HepG2 (cell line): Measurements from ENCODE around the gene HSF4. TPM values are rescaled to one million over a fixed set of nuclear protein-coding genes. Genes with fewer than 3 reads are reported as not detected.

Source experiments
- DR1 ChIP-seq: sonication (generic); formaldehyde crosslinking; IDR thresholded peaks from 2 replicates; pipeline ENCODE4 v1.8.0; 2021; ENCODE audit warnings: mild to moderate bottlenecking, missing genetic modification reagents, inconsistent platforms
- FOXK2 ChIP-seq: fragments of 450-650 bp; IDR thresholded peaks from 2 replicates; pipeline ENCODE4 v1.6.1; 2016
- FOXM1 ChIP-seq: sonication (generic); formaldehyde crosslinking; IDR thresholded peaks from 2 replicates; pipeline ENCODE4 v1.5.0; 2020; ENCODE audit warnings: missing genetic modification reagents
- HNF1B ChIP-seq: sonication (generic); formaldehyde crosslinking; IDR thresholded peaks from 2 replicates; pipeline ENCODE4 v1.5.1; 2020; ENCODE audit warnings: mild to moderate bottlenecking, moderate library complexity, missing genetic modification reagents
- NCOA5 ChIP-seq: sonication (generic); formaldehyde crosslinking; IDR thresholded peaks from 2 replicates; pipeline ENCODE4 v1.4.0; 2020; ENCODE audit warnings: missing genetic modification reagents
- PHF8 ChIP-seq: sonication (generic); formaldehyde crosslinking; IDR thresholded peaks from 2 replicates; pipeline ENCODE4 v1.5.0; 2020; ENCODE audit warnings: missing genetic modification reagents
- REXO4 ChIP-seq: sonication (generic); formaldehyde crosslinking; IDR thresholded peaks from 2 replicates; pipeline ENCODE4 v1.8.0; 2022; ENCODE audit warnings: missing genetic modification reagents, mild to moderate bottlenecking, borderline replicate concordance
- RFXAP ChIP-seq: sonication (generic); formaldehyde crosslinking; IDR thresholded peaks from 2 replicates; pipeline ENCODE4 v1.4.0; 2020; ENCODE audit warnings: missing genetic modification reagents, borderline replicate concordance
- SIX1 ChIP-seq: sonication (generic); formaldehyde crosslinking; IDR thresholded peaks from 2 replicates; pipeline ENCODE4 v1.4.0; 2020; ENCODE audit warnings: missing genetic modification reagents, borderline replicate concordance
- SNAPC2 ChIP-seq: sonication (generic); formaldehyde crosslinking; IDR thresholded peaks from 2 replicates; pipeline ENCODE4 v1.8.1; 2022; ENCODE audit warnings: mild to moderate bottlenecking, missing genetic modification reagents
- SRY ChIP-seq: sonication (generic); formaldehyde crosslinking; IDR thresholded peaks from 2 replicates; pipeline ENCODE4 v1.8.0; 2022; ENCODE audit warnings: mild to moderate bottlenecking, missing genetic modification reagents
- TAF1 ChIP-seq: sonication (generic); formaldehyde crosslinking; IDR thresholded peaks from 2 replicates; pipeline ENCODE4 v1.4.0; 2020; ENCODE audit warnings: missing genetic modification reagents
- TCF7 ChIP-seq: sonication (generic); IDR thresholded peaks from 2 replicates; pipeline ENCODE4 v1.6.1; 2016; ENCODE audit warnings: antibody characterized with exemption, low read depth
- TFDP2 ChIP-seq: sonication (generic); formaldehyde crosslinking; IDR thresholded peaks from 2 replicates; pipeline ENCODE4 v1.4.0; 2020; ENCODE audit warnings: missing genetic modification reagents
- ZBTB39 ChIP-seq: sonication (generic); formaldehyde crosslinking; IDR thresholded peaks from 2 replicates; pipeline ENCODE4 v1.5.0; 2020; ENCODE audit warnings: missing genetic modification reagents
- ZFP90 ChIP-seq: sonication (generic); formaldehyde crosslinking; IDR thresholded peaks from 2 replicates; pipeline ENCODE4 v1.8.0; 2022; ENCODE audit warnings: missing genetic modification reagents, mild to moderate bottlenecking, inconsistent platforms, borderline replicate concordance
- ZKSCAN1 ChIP-seq: fragments of 150-350 bp; IDR thresholded peaks from 2 replicates; pipeline ENCODE4 v1.6.1; 2014; ENCODE audit warnings: low read length
- ZMYM2 ChIP-seq: sonication (generic); formaldehyde crosslinking; IDR thresholded peaks from 2 replicates; pipeline ENCODE4 v1.8.0; 2022; ENCODE audit warnings: mild to moderate bottlenecking, missing genetic modification reagents
- ZNF143 ChIP-seq: sonication (generic); formaldehyde crosslinking; IDR thresholded peaks from 2 replicates; pipeline ENCODE4 v1.4.0; 2020; ENCODE audit warnings: missing genetic modification reagents
- ZNF496 ChIP-seq: sonication (generic); formaldehyde crosslinking; IDR thresholded peaks from 2 replicates; pipeline ENCODE4 v1.8.1; 2023; ENCODE audit warnings: mild to moderate bottlenecking, moderate library complexity, missing genetic modification reagents; ENCODE audit not compliant: insufficient replicate concordance
- ZNF550 ChIP-seq: sonication (generic); formaldehyde crosslinking; IDR thresholded peaks from 2 replicates; pipeline ENCODE4 v1.4.0; 2020; ENCODE audit warnings: mild to moderate bottlenecking, missing genetic modification reagents, borderline replicate concordance
- ZNF652 ChIP-seq: IDR thresholded peaks from 2 replicates; pipeline ENCODE4 v1.6.1; 2016; ENCODE audit warnings: low read depth, borderline replicate concordance
- ZNF747 ChIP-seq: sonication (generic); formaldehyde crosslinking; IDR thresholded peaks from 2 replicates; pipeline ENCODE4 v1.8.1; 2023; ENCODE audit warnings: missing genetic modification reagents, mild to moderate bottlenecking, borderline replicate concordance
- ZNF770 ChIP-seq: sonication (generic); formaldehyde crosslinking; IDR thresholded peaks from 2 replicates; pipeline ENCODE4 v1.5.0; 2020; ENCODE audit warnings: mild to moderate bottlenecking, missing genetic modification reagents
- polyA plus RNA-seq, 8 experiments: library from polyadenylated mRNA; depleted of rRNA in 3 of 8; stranded (reverse) in 7 of 8; unstranded in 1 of 8; fragments of >200 nt; fragmentation: Illumina TruSeq in 4 of 8; extraction: Trizol in 4 of 8; gene quantifications; 2 replicates each; pipeline versions ENCODE4 v1.2.1 to v1.2.3, GENCODE V29; 2011 to 2016; ENCODE audit warnings: low read depth in 4 of 8, missing spikeins in 1 of 8, mixed read lengths in 1 of 8; ENCODE audit not compliant: insufficient read depth in 1 of 8
- total RNA-seq, 5 experiments: library from RNA; depleted of rRNA; stranded (reverse); fragments of >200 nt; fragmentation: Illumina TruSeq; extraction: Trizol; gene quantifications; 2 replicates each; pipeline ENCODE4 v1.2.3, GENCODE V29; 2016; ENCODE audit warnings: low read depth in 1 of 5

HSF4 gene
- total and polyA plus RNA-seq, 2 of the 13 experiments (the other 11 are each of a cell fraction or from before 2014, with no cell fraction given), result 3.5 to 16.9 TPM

- TF ChIP-seq ZBTB39 (CRISPR knock-in tag) (no peak), TFDP2 (CRISPR knock-in tag) (no peak), ZNF770 (no peak), RFXAP (CRISPR knock-in tag) (peak; percentile 63; the same call in 1 of the 2 replicates), TCF7 (no peak; the same call in 1 of the 2 replicates), ZNF143 (CRISPR knock-in tag) (no peak; the same call in 1 of the 2 replicates), ZNF496 (CRISPR knock-in tag) (no peak), PHF8 (CRISPR knock-in tag) (no peak), NCOA5 (no peak), SNAPC2 (peak; percentile 69; the same call in 1 of the 2 replicates), ZFP90 (CRISPR knock-in tag) (no peak), SRY (no peak), ZNF747 (peak; percentile 41; the same call in 1 of the 2 replicates), REXO4 (CRISPR knock-in tag) (no peak), DR1 (CRISPR knock-in tag) (no peak), FOXK2 (no peak), SIX1 (CRISPR knock-in tag) (no peak), ZNF652 (no peak; the same call in 1 of the 2 replicates), ZMYM2 (CRISPR knock-in tag) (no peak), ZNF550 (CRISPR knock-in tag) (no peak; the same call in 1 of the 2 replicates), TAF1 (no peak; the same call in 1 of the 2 replicates), HNF1B (peak; percentile 78; the same call in 1 of the 2 replicates), ZKSCAN1 (no peak), FOXM1 (no peak)
Observed at GRCh38 chr16:67170949-67171649, 6.6 kb downstream of the HSF4 start (continued).
